GM23338 (cell line): ENCODE data around the gene PRMT7. TPM values are rescaled to one million over a fixed set of nuclear protein-coding genes. Genes with fewer than 3 reads are reported as not detected.

ENCODE experiments used
- ATAC-seq: fragments of 200-7000 bp; cut with Tn5 transposase; 3 replicates; pipeline ENCODE4 v1.9.1; 2020
- DNase-seq: peaks from one replicate; pipeline ENCODE4 v3.0.0-alpha.2; 2015; ENCODE audit warnings: low spot score
- H2AFZ ChIP-seq: fragments of 200-600 bp; sonication (generic); 2 replicates; pipeline ENCODE4 v1.8.0; 2016; ENCODE audit warnings: antibody characterized with exemption, mild to moderate bottlenecking, moderate library complexity
- H3F3A ChIP-seq: fragments of 200-600 bp; sonication (generic); replicated peaks from 2 replicates; pipeline ENCODE4 v1.8.0; 2017; ENCODE audit warnings: antibody characterized with exemption, mixed run types, low read depth
- H3K27ac ChIP-seq: fragments of 200-600 bp; sonication (generic); 2 replicates; pipeline ENCODE4 v1.6.1; 2016; ENCODE audit warnings: low read depth
- H3K27me3 ChIP-seq: fragments of 200-600 bp; sonication (generic); 2 replicates; pipeline ENCODE4 v1.8.0; 2016; ENCODE audit warnings: mild to moderate bottlenecking, mixed run types, moderate library complexity; ENCODE audit not compliant: insufficient read depth
- H3K36me3 ChIP-seq: fragments of 200-600 bp; sonication (generic); 2 replicates; pipeline ENCODE4 v1.8.0; 2016; ENCODE audit warnings: mild to moderate bottlenecking; ENCODE audit not compliant: insufficient read depth
- H3K4me1 ChIP-seq: fragments of 200-600 bp; sonication (generic); 2 replicates; pipeline ENCODE4 v1.8.0; 2016; ENCODE audit warnings: mild to moderate bottlenecking, moderate library complexity; ENCODE audit not compliant: insufficient read depth
- H3K4me2 ChIP-seq: fragments of 200-600 bp; sonication (generic); 2 replicates; pipeline ENCODE4 v1.7.1; 2017; ENCODE audit warnings: mixed run types
- H3K4me3 ChIP-seq: fragments of 200-600 bp; sonication (generic); 2 replicates; pipeline ENCODE4 v1.6.1; 2016; ENCODE audit warnings: mixed run types
- H3K79me2 ChIP-seq: fragments of 200-600 bp; sonication (generic); replicated peaks from 2 replicates; pipeline ENCODE4 v1.8.0; 2017; ENCODE audit warnings: mild to moderate bottlenecking; ENCODE audit not compliant: insufficient read depth
- H3K9me2 ChIP-seq: fragments of 200-600 bp; sonication (generic); 2 replicates; pipeline ENCODE4 v1.8.0; 2017; ENCODE audit not compliant: insufficient read depth
- H4K20me1 ChIP-seq: fragments of 200-600 bp; sonication (generic); replicated peaks from 2 replicates; pipeline ENCODE4 v1.8.0; 2017; ENCODE audit warnings: mild to moderate bottlenecking; ENCODE audit not compliant: insufficient read depth
- H3K27ac Mint-ChIP-seq: 2 replicates; pipeline ENCODE4 v1.8.0; 2020; ENCODE audit warnings: inconsistent platforms, mild to moderate bottlenecking, moderate library complexity, mixed read lengths
- H3K27me3 Mint-ChIP-seq: 3 replicates; pipeline ENCODE4 v1.8.0; 2022; ENCODE audit warnings: low read depth, mild to moderate bottlenecking, moderate library complexity, mixed read lengths, inconsistent platforms; ENCODE audit not compliant: insufficient read depth, poor library complexity
- H3K36me3 Mint-ChIP-seq: 3 replicates; pipeline ENCODE4 v1.8.0; 2021; ENCODE audit warnings: low read depth, mild to moderate bottlenecking, inconsistent platforms, moderate library complexity, mixed read lengths
- H3K4me1 Mint-ChIP-seq: 3 replicates; pipeline ENCODE4 v1.8.0; 2020; ENCODE audit warnings: mild to moderate bottlenecking, inconsistent platforms, mixed read lengths
- H3K4me3 Mint-ChIP-seq: 3 replicates; pipeline ENCODE4 v1.8.0; 2021; ENCODE audit warnings: moderate library complexity, mild to moderate bottlenecking, inconsistent platforms, mixed read lengths
- H3K9me3 Mint-ChIP-seq: 3 replicates; pipeline ENCODE4 v1.8.0; 2020; ENCODE audit warnings: moderate library complexity, mild to moderate bottlenecking, inconsistent platforms, mixed read lengths
- CREB1 ChIP-seq: fragments of 250-450 bp; sonication (Bioruptor Pico); IDR thresholded peaks from 2 replicates; pipeline ENCODE4 v1.5.0; 2020; ENCODE audit warnings: low read depth, mild to moderate bottlenecking, moderate library complexity
- CTCF ChIP-seq, 2 experiments: fragments of 200-600 bp in 1 of 2; sonication (generic) in 1 of 2; conservative IDR thresholded peaks; 2 replicates each; pipeline versions ENCODE4 v1.5.1 to v1.6.1; 2016 to 2017; ENCODE audit warnings: antibody characterized with exemption in 2 of 2, low read depth in 2 of 2, mild to moderate bottlenecking in 2 of 2, moderate library complexity in 1 of 2
- ETS1 ChIP-seq: IDR thresholded peaks from 2 replicates; pipeline ENCODE4 v1.6.1; 2016; ENCODE audit warnings: antibody characterized with exemption
- EZH2phosphoT487 ChIP-seq: fragments of 200-600 bp; sonication (generic); IDR thresholded peaks from one replicate; pipeline ENCODE4 v1.8.1; 2018; ENCODE audit warnings: antibody characterized with exemption; ENCODE audit not compliant: unreplicated experiment
- JUNB ChIP-seq: IDR thresholded peaks from one replicate; pipeline ENCODE4 v1.6.1; 2016; ENCODE audit warnings: antibody characterized with exemption; ENCODE audit not compliant: unreplicated experiment
- REST ChIP-seq: IDR thresholded peaks from one replicate; pipeline ENCODE4 v1.6.1; 2018; ENCODE audit warnings: antibody characterized with exemption; ENCODE audit not compliant: unreplicated experiment
- STAT1 ChIP-seq: IDR thresholded peaks from one replicate; pipeline ENCODE4 v1.6.1; 2016; ENCODE audit warnings: antibody characterized with exemption; ENCODE audit not compliant: unreplicated experiment
- ZNF114 ChIP-seq: fragments of 250-450 bp; sonication (Bioruptor Pico); IDR thresholded peaks from 2 replicates; pipeline ENCODE4 v1.5.0; 2020; ENCODE audit warnings: mild to moderate bottlenecking, moderate library complexity
- polyA plus RNA-seq: library from polyadenylated mRNA; unstranded; fragments of >200 nt; fragmentation: Nextera tagmentation; extraction: Ambion mirVana; gene quantifications from 2 replicates; pipeline ENCODE4 v1.2.1, GENCODE V29; 2016
- total RNA-seq: library from RNA; depleted of rRNA; stranded (reverse); fragments of >200 nt; shearing (Covaris generic); gene quantifications from 2 replicates; pipeline ENCODE4 v1.2.3, GENCODE V29; 2014

Gene PRMT7
- total and polyA plus RNA-seq, 2 experiments from 2014 or later: 20.2 to 65.3 TPM

GRCh38 chr16:68372806-68373205 is 62.0 kb downstream of the PRMT7 start:
- ATAC-seq: no peak
- H3K27me3 Mint-ChIP-seq: peaks cover 11% of the 10 kb centered on the region

More at GRCh38 chr16:68372806-68373205, 62.0 kb downstream of the PRMT7 start:
- Histone ChIP-seq H3K4me3 (no peak overlapping the region), H4K20me1 (no peaks in the 10 kb centered on the region; the same call in 1 of the 2 replicates), H3K4me1 (no peaks in the 10 kb centered on the region), H3K27ac (no peak overlapping the region), H3K79me2 (no peaks in the 10 kb centered on the region), H3K9me2 (no peaks in the 10 kb centered on the region), H3F3A (no peaks in the 10 kb centered on the region), H2AFZ (no peak overlapping the region), H3K27me3 (no peaks in the 10 kb centered on the region), H3K4me2 (no peak overlapping the region), H3K36me3 (no peaks in the 10 kb centered on the region)
- no peak for TF ChIP-seq ZNF114 (CRISPR knock-in tag)
- TF ChIP-seq STAT1: no peak
- TF ChIP-seq REST: no peak
- no peak for TF ChIP-seq EZH2phosphoT487
- TF ChIP-seq JUNB: no peak
- no peak for TF ChIP-seq CREB1 (CRISPR knock-in tag)
- TF ChIP-seq CTCF (conservative IDR thresholded peaks at IDR 0.05; ENCODE audit: low read depth in 2 of 2): no peak
- TF ChIP-seq ETS1: no peak
- no peak overlapping the region for H3K4me3 Mint-ChIP-seq
- peaks cover 19% of the 10 kb centered on the region for H3K4me1 Mint-ChIP-seq
- H3K27ac Mint-ChIP-seq: no peak overlapping the region
- H3K36me3 Mint-ChIP-seq: no peaks in the 10 kb centered on the region
- H3K9me3 Mint-ChIP-seq: no peaks in the 10 kb centered on the region
- DNase-seq: no peak
